GM21717 (cell line): ENCODE measurements around the gene DYDC1.
"Not testable (repeated sequence)": the region's sequence is repeated elsewhere in the genome, so short reads cannot be mapped to it uniquely, and the experiment has no call there.

Experiments used
- ATAC-seq: cut with Tn5 transposase; IDR thresholded peaks from one replicate; pipeline ENCODE4 v1.9.1; 2021; ENCODE audit warnings: mild to moderate bottlenecking, moderate library complexity; ENCODE audit not compliant: unreplicated experiment

DYDC1 gene

GRCh38 chr10:80344912-80345311, 11.6 kb downstream of the DYDC1 start:
- no peak for ATAC-seq

- ATAC-seq: no peak
Observed at GRCh38 chr10:80344276-80344675, 12.3 kb downstream of the DYDC1 start.

- no peak for ATAC-seq
Observed at GRCh38 chr10:80333983-80334382, 22.6 kb downstream of the DYDC1 start.

GRCh38 chr10:80324891-80325364, 31.6 kb downstream of the DYDC1 start:
- ATAC-seq: no peak

- no peak for ATAC-seq
Observed at GRCh38 chr10:80324086-80324485, 32.5 kb downstream of the DYDC1 start.

- ATAC-seq: no peak
Observed at GRCh38 chr10:80323311-80323710, 33.2 kb downstream of the DYDC1 start.

GRCh38 chr10:80322711-80323110, 33.8 kb downstream of the DYDC1 start:
- no peak for ATAC-seq

- no peak for ATAC-seq
Observed at GRCh38 chr10:80322158-80322557, 34.4 kb downstream of the DYDC1 start.

- no peak for ATAC-seq
Observed at GRCh38 chr10:80321183-80321582, 35.4 kb downstream of the DYDC1 start.

GRCh38 chr10:80320377-80320776, 36.2 kb downstream of the DYDC1 start:
- no peak for ATAC-seq

- no peak for ATAC-seq
Observed at GRCh38 chr10:80319725-80320290, 36.7 kb downstream of the DYDC1 start.

- ATAC-seq: no peak
Observed at GRCh38 chr10:80319318-80319717, 37.2 kb downstream of the DYDC1 start.

GRCh38 chr10:80318742-80319141, 37.8 kb downstream of the DYDC1 start:
- no peak for ATAC-seq

- ATAC-seq: no peak
Observed at GRCh38 chr10:80315391-80315790, 41.2 kb downstream of the DYDC1 start.

GRCh38 chr10:80313523-80313922, 43.0 kb downstream of the DYDC1 start:
- ATAC-seq: no peak

GRCh38 chr10:80305989-80306388, 50.6 kb downstream of the DYDC1 start:
- not testable (repeated sequence) for ATAC-seq

GRCh38 chr10:80296942-80297341, 59.6 kb downstream of the DYDC1 start:
- no peak for ATAC-seq

- no peak for ATAC-seq
Observed at GRCh38 chr10:80292607-80293239, 63.8 kb downstream of the DYDC1 start.

- ATAC-seq: no peak
Observed at GRCh38 chr10:80290474-80291220, 65.9 kb downstream of the DYDC1 start.

GRCh38 chr10:80289451-80290287, 66.9 kb downstream of the DYDC1 start, which contains the start of gene MAT1A:
MAT1A (minus strand) TSS chr10:80289658; CDS start chr10:80289423, 235 bp downstream.
- no peak for ATAC-seq

GRCh38 chr10:80288849-80289248, 67.7 kb downstream of the DYDC1 start:
- no peak for ATAC-seq
